ENCODE data around the gene PPP2R5B.

DNA sequence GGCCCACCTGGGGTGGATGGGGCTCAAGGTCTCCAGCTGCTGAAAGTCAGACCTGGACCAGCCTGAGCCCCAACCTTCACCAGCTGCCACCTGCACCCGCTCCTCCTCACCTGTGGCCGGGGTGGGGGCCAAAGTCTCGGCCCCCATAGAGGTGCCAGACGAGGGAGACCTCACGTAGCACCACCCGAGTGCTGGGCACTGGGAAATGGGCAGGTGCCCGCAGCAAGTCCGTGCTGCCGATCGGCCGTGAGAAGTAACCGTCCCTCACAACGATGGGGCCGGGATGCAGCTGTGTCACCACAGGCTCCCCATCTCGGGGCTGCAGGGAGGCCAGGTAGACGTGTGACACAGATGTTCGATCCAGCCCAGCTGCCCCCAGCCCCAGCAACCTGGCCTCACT, 23.7 kb upstream of the PPP2R5B start:
- TF ChIP-seq, protein P1, sequence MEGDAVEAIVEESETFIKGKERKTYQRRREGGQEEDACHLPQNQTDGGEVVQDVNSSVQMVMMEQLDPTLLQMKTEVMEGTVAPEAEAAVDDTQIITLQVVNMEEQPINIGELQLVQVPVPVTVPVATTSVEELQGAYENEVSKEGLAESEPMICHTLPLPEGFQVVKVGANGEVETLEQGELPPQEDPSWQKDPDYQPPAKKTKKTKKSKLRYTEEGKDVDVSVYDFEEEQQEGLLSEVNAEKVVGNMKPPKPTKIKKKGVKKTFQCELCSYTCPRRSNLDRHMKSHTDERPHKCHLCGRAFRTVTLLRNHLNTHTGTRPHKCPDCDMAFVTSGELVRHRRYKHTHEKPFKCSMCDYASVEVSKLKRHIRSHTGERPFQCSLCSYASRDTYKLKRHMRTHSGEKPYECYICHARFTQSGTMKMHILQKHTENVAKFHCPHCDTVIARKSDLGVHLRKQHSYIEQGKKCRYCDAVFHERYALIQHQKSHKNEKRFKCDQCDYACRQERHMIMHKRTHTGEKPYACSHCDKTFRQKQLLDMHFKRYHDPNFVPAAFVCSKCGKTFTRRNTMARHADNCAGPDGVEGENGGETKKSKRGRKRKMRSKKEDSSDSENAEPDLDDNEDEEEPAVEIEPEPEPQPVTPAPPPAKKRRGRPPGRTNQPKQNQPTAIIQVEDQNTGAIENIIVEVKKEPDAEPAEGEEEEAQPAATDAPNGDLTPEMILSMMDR (tag by site-specific recombination; IDR thresholded peaks at IDR 0.05): no peak
- TF ChIP-seq KLF10 (tag by site-specific recombination; IDR thresholded peaks at IDR 0.05) (no peak), ZNF175 (tag by site-specific recombination; IDR thresholded peaks at IDR 0.05) (no peak), ZBTB7A (tag by site-specific recombination; IDR thresholded peaks at IDR 0.05; ENCODE audit: low read depth) (no peak), ZNF623 (tag by site-specific recombination; IDR thresholded peaks at IDR 0.05) (no peak), KLF8 (tag by site-specific recombination; IDR thresholded peaks at IDR 0.05) (no peak), ZNF629 (tag by site-specific recombination; IDR thresholded peaks at IDR 0.05) (no peak), KLF7 (tag by site-specific recombination; IDR thresholded peaks at IDR 0.05; ENCODE audit: borderline replicate concordance) (no peak), ZNF10 (tag by site-specific recombination; IDR thresholded peaks at IDR 0.05) (no peak), ZNF292 (tag by site-specific recombination; IDR thresholded peaks at IDR 0.05; ENCODE audit: borderline replicate concordance, low read depth) (no peak), ZNF121 (tag by site-specific recombination; IDR thresholded peaks at IDR 0.05) (no peak)
- TF ChIP-seq, protein P2, sequence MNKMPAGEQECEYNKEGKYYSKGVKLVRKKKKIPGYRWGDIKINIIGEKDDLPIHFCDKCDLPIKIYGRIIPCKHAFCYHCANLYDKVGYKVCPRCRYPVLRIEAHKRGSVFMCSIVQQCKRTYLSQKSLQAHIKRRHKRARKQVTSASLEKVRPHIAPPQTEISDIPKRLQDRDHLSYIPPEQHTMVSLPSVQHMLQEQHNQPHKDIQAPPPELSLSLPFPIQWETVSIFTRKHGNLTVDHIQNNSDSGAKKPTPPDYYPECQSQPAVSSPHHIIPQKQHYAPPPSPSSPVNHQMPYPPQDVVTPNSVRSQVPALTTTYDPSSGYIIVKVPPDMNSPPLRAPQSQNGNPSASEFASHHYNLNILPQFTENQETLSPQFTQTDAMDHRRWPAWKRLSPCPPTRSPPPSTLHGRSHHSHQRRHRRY (tag by site-specific recombination; IDR thresholded peaks at IDR 0.05): no peak
- TF ChIP-seq, protein P3, sequence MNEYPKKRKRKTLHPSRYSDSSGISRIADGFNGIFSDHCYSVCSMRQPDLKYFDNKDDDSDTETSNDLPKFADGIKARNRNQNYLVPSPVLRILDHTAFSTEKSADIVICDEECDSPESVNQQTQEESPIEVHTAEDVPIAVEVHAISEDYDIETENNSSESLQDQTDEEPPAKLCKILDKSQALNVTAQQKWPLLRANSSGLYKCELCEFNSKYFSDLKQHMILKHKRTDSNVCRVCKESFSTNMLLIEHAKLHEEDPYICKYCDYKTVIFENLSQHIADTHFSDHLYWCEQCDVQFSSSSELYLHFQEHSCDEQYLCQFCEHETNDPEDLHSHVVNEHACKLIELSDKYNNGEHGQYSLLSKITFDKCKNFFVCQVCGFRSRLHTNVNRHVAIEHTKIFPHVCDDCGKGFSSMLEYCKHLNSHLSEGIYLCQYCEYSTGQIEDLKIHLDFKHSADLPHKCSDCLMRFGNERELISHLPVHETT (tag by site-specific recombination; IDR thresholded peaks at IDR 0.05): no peak
- TF ChIP-seq, protein P4, sequence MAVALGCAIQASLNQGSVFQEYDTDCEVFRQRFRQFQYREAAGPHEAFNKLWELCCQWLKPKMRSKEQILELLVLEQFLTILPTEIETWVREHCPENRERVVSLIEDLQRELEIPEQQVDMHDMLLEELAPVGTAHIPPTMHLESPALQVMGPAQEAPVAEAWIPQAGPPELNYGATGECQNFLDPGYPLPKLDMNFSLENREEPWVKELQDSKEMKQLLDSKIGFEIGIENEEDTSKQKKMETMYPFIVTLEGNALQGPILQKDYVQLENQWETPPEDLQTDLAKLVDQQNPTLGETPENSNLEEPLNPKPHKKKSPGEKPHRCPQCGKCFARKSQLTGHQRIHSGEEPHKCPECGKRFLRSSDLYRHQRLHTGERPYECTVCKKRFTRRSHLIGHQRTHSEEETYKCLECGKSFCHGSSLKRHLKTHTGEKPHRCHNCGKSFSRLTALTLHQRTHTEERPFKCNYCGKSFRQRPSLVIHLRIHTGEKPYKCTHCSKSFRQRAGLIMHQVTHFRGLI (tag by site-specific recombination; IDR thresholded peaks at IDR 0.05): no peak

All from HEK293 (cell line).